PC-9 (cell line): ENCODE measurements around the gene BASP1. TPM values are rescaled to one million over a fixed set of nuclear protein-coding genes. Genes with fewer than 3 reads are reported as not detected.

ENCODE experiments used
- BruUV-seq: library from RNA; stranded (reverse); fragments of 400-500 nt; replicated peaks from 2 replicates; lab custom pipeline; 2021; lab: Mats Ljungman, UMichigan
- CTCF ChIA-PET: fragments of 300-600 bp; sonication (Branson Sonifier 250); formaldehyde crosslinking; loops from one replicate; lab custom pipeline; 2022; ENCODE audit warnings: antibody characterized with exemption; lab: Charles Lee
- POLR2A ChIA-PET: fragments of 300-600 bp; sonication (Branson Sonifier 250); formaldehyde crosslinking; loops from one replicate; lab custom pipeline; 2022; ENCODE audit warnings: antibody characterized with exemption; ENCODE audit not compliant: unreplicated experiment; lab: Charles Lee
- DNase-seq, 2 experiments: peaks; one replicate each; pipeline versions ENCODE4 v3.0.0 to v3.0.0-alpha.2; 2015 to 2022; ENCODE audit warnings: mixed read lengths in 1 of 2
- H2AFZ ChIP-seq: fragments of 200-600 bp; sonication (generic); 2 replicates; pipeline ENCODE4 v1.8.1; 2017; ENCODE audit warnings: antibody characterized with exemption
- H3F3A ChIP-seq: fragments of 200-600 bp; sonication (generic); 2 replicates; pipeline ENCODE4 v1.8.1; 2017; ENCODE audit warnings: antibody characterized with exemption, mild to moderate bottlenecking, low read depth; ENCODE audit not compliant: insufficient read depth
- H3K27ac ChIP-seq: fragments of 200-600 bp; sonication (generic); 2 replicates; pipeline ENCODE4 v1.6.1; 2016; ENCODE audit warnings: mixed run types
- H3K27me3 ChIP-seq: fragments of 200-600 bp; sonication (generic); 2 replicates; pipeline ENCODE4 v1.6.1; 2016; ENCODE audit warnings: low read depth, mixed run types; ENCODE audit not compliant: insufficient read depth
- H3K36me3 ChIP-seq: fragments of 200-600 bp; sonication (generic); 2 replicates; pipeline ENCODE4 v1.6.1; 2016; ENCODE audit warnings: low read depth, mixed run types
- H3K4me1 ChIP-seq: fragments of 200-600 bp; sonication (generic); replicated peaks from 2 replicates; pipeline ENCODE4 v1.6.1; 2016; ENCODE audit warnings: mixed run types; ENCODE audit not compliant: insufficient read depth
- H3K4me2 ChIP-seq: fragments of 200-600 bp; sonication (generic); 2 replicates; pipeline ENCODE4 v1.6.1; 2017; ENCODE audit warnings: mixed run types
- H3K4me3 ChIP-seq: fragments of 200-600 bp; sonication (generic); 2 replicates; pipeline ENCODE4 v1.6.1; 2016; ENCODE audit warnings: mixed run types
- H3K79me2 ChIP-seq: fragments of 200-600 bp; sonication (generic); 2 replicates; pipeline ENCODE4 v1.6.1; 2017; ENCODE audit warnings: low read depth, mixed run types
- H3K9me2 ChIP-seq: fragments of 200-600 bp; sonication (generic); 2 replicates; pipeline ENCODE4 v1.8.1; 2017; ENCODE audit warnings: mild to moderate bottlenecking; ENCODE audit not compliant: insufficient read depth
- H3K9me3 ChIP-seq: fragments of 200-600 bp; sonication (generic); 2 replicates; pipeline ENCODE4 v1.8.1; 2016; ENCODE audit warnings: low read depth; ENCODE audit not compliant: insufficient read depth
- H4K20me1 ChIP-seq: fragments of 200-600 bp; sonication (generic); 2 replicates; pipeline ENCODE4 v1.8.1; 2017; ENCODE audit not compliant: insufficient read depth
- CTCF ChIP-seq: fragments of 200-600 bp; sonication (generic); conservative IDR thresholded peaks from 2 replicates; pipeline ENCODE4 v1.6.1; 2017; ENCODE audit warnings: mixed run types, antibody characterized with exemption, mild to moderate bottlenecking, moderate library complexity
- EZH2 ChIP-seq: fragments of 200-600 bp; sonication (generic); IDR thresholded peaks from 2 replicates; pipeline ENCODE4 v1.8.0; 2017; ENCODE audit warnings: antibody characterized with exemption, low read depth
- intact Hi-C: fragments of 100-400 bp; cut with micrococcal nuclease; formaldehyde crosslinking; loops from one replicate; pipeline ENCODE4 v1.10.0; 2022; ENCODE audit not compliant: unreplicated experiment
- total RNA-seq: library from RNA; stranded (reverse); gene quantifications from 2 replicates; pipeline ENCODE4 v1.2.3, GENCODE V29; 2021

The BASP1 gene
- total RNA-seq, 1 experiment from 2014 or later = not detected

DNA sequence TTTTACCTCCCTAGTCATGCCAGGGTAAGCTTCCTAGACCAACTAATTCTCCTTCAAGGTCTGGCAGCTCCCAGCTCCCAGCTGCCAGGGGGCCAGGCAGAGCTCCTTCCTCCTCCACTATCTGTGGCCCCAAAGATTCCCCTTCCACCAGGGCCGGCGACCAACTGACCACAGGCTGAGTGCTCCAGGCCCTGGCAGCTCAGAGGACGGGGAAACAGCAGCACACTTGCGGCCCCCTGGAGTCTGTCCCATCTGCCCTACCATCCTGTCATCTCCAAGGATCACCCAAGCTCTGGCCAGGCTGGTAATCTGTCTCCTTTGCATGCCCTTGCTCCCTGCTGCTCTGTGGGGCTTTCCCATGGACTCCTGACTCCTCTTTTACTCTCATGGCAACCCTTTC is 31.2 kb upstream of the BASP1 start:
- H2AFZ ChIP-seq = no peak overlapping the region
- H3K9me2 ChIP-seq = no peaks in the 10 kb centered on the region
- no peak for TF ChIP-seq CTCF
- H3F3A ChIP-seq = peaks cover 6% of the 10 kb centered on the region
- no peak for DNase-seq
- no peak overlapping the region for H3K4me2 ChIP-seq
- H3K4me1 ChIP-seq = peaks cover 7% of the 10 kb centered on the region
- no peak overlapping the region for H3K27ac ChIP-seq
- H3K36me3 ChIP-seq = no peaks in the 10 kb centered on the region
- intact Hi-C loops = loop anchor here (5.0 to 10.0 kb wide), 2 partner anchors 129 to 171 kb away; no protein-coding TSS in a partner anchor
- no peaks in the 10 kb centered on the region for H3K9me3 ChIP-seq
- POLR2A ChIA-PET = interaction anchor here (0.6 kb wide), 1 partner anchor 559 kb away, joined by 16 read pairs; no protein-coding TSS in a partner anchor
- BruUV-seq = no TSS peak
- H4K20me1 ChIP-seq = no peaks in the 10 kb centered on the region
- H3K4me3 ChIP-seq = no peak overlapping the region
- H3K27me3 ChIP-seq = no peaks in the 10 kb centered on the region
- no peaks in the 10 kb centered on the region for H3K79me2 ChIP-seq
- CTCF ChIA-PET = interaction anchor here (0.6 to 0.9 kb wide), 3 partner anchors 53 to 401 kb away, joined by 3 to 4 read pairs (median 3); no protein-coding TSS in a partner anchor

- no TSS peak for BruUV-seq
- H3K4me2 ChIP-seq = no peak overlapping the region
- POLR2A ChIA-PET = interaction anchor here (0.6 kb wide), 1 partner anchor 73 kb away, joined by 6 read pairs; no protein-coding TSS in a partner anchor
These were observed 30.2 kb upstream of the BASP1 start for GRCh38 chr5:17187011-17187785.

DNA sequence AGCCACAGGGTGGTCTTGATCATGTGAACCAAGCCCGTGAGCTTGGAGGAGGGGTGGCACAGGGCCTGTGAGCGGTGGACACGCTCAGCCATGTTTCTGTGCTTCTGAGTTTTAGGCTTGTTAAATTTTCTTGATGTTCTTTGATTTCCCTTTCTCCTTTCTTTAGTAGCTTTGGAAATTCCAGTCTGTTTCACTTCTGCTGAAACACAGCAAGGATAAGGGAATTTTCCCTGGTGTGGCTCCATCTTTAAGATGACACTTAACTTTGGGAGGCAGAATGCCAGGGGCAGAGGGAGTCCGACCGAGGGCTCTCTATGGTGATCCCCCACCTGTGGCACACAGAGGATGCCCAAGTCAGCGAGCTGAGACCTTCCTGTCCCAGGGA is 29.7 kb upstream of the BASP1 start:
- no peaks in the 10 kb centered on the region for H3K9me3 ChIP-seq
- peaks cover 6% of the 10 kb centered on the region for H3F3A ChIP-seq
- H3K27me3 ChIP-seq = no peaks in the 10 kb centered on the region
- no peak for DNase-seq
- H2AFZ ChIP-seq = no peak overlapping the region
- H3K27ac ChIP-seq = no peak overlapping the region
- ChIA-PET CTCF (interaction anchor here (0.6 kb wide), 1 partner anchor 701 kb away, joined by 4 read pairs; no protein-coding TSS in a partner anchor), POLR2A (interaction anchor here (0.6 kb wide), 1 partner anchor 73 kb away, joined by 6 read pairs; no protein-coding TSS in a partner anchor)
- no peaks in the 10 kb centered on the region for H3K36me3 ChIP-seq
- peaks cover 10% of the 10 kb centered on the region for H3K4me1 ChIP-seq
- BruUV-seq = no TSS peak
- H3K4me2 ChIP-seq = no peak overlapping the region
- H3K9me2 ChIP-seq = no peaks in the 10 kb centered on the region
- TF ChIP-seq EZH2 = no peak
- TF ChIP-seq CTCF = no peak
- H3K79me2 ChIP-seq = no peaks in the 10 kb centered on the region
- intact Hi-C loops = loop anchor here (5.0 to 10.0 kb wide), 2 partner anchors 130 to 173 kb away; no protein-coding TSS in a partner anchor
- no peak overlapping the region for H3K4me3 ChIP-seq
- H4K20me1 ChIP-seq = no peaks in the 10 kb centered on the region

More at GRCh38 chr5:17187011-17187785, 30.2 kb upstream of the BASP1 start:
- peaks cover 6% of the 10 kb centered on the region for H3F3A ChIP-seq
- no peaks in the 10 kb centered on the region for H3K9me2 ChIP-seq
- no peaks in the 10 kb centered on the region for H3K79me2 ChIP-seq
- peaks cover 10% of the 10 kb centered on the region for H3K4me1 ChIP-seq
- H2AFZ ChIP-seq = no peak overlapping the region
- no peaks in the 10 kb centered on the region for H3K27me3 ChIP-seq
- intact Hi-C loops = loop anchor here (5.0 to 10.0 kb wide), 2 partner anchors 130 to 172 kb away; no protein-coding TSS in a partner anchor
- no peak for DNase-seq
- no peak for TF ChIP-seq EZH2
- TF ChIP-seq CTCF = no peak
- H3K27ac ChIP-seq = no peak overlapping the region
- no peaks in the 10 kb centered on the region for H3K9me3 ChIP-seq
- no peaks in the 10 kb centered on the region for H4K20me1 ChIP-seq
- H3K4me3 ChIP-seq = no peak overlapping the region
- no peaks in the 10 kb centered on the region for H3K36me3 ChIP-seq
- CTCF ChIA-PET = interaction anchor here (0.6 kb wide), 1 partner anchor 700 kb away, joined by 4 read pairs; no protein-coding TSS in a partner anchor
